ENCODE results near the gene IFRD2.
"Not testable (repeated sequence)": the region's sequence is repeated elsewhere in the genome, so short reads cannot be mapped to it uniquely, and the experiment has no call there.

Gene IFRD2

DNA sequence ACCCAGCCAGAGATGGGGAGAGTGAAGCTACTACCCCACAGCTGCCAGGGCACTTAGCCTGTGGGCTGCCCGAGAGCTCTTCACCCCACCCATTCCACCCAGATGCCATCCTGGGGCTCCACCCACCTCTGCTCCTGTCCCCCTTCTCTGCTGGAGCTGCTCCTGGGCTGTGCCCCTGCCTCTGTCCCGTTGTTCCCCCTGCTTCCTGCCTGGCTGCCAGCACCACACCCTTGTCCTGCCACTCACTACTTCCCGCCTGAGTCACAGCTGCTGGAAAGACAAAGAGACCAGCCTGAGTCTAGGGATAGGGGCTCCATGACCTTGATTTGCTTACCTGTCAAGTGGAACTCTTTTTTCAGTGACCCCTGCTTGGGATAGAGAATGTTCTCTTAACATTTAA lies 43.8 kb downstream of the IFRD2 start:
- DNase-seq (ENCODE audit: extremely low spot score): no peak
- ChIA-PET CTCF (interaction anchor here (5.5 to 12.7 kb wide), 2 partner anchors 10 to 17 kb away, joined by 152 to 276 read pairs; partner anchors contain the start of gene GNAI2), POLR2A (no interaction called here)
- TF ChIP-seq, protein P1, sequence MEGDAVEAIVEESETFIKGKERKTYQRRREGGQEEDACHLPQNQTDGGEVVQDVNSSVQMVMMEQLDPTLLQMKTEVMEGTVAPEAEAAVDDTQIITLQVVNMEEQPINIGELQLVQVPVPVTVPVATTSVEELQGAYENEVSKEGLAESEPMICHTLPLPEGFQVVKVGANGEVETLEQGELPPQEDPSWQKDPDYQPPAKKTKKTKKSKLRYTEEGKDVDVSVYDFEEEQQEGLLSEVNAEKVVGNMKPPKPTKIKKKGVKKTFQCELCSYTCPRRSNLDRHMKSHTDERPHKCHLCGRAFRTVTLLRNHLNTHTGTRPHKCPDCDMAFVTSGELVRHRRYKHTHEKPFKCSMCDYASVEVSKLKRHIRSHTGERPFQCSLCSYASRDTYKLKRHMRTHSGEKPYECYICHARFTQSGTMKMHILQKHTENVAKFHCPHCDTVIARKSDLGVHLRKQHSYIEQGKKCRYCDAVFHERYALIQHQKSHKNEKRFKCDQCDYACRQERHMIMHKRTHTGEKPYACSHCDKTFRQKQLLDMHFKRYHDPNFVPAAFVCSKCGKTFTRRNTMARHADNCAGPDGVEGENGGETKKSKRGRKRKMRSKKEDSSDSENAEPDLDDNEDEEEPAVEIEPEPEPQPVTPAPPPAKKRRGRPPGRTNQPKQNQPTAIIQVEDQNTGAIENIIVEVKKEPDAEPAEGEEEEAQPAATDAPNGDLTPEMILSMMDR (IDR thresholded peaks at IDR 0.05; ENCODE audit: control extremely low read depth, extremely low read depth, low read depth, missing control alignments): no peak

DNA sequence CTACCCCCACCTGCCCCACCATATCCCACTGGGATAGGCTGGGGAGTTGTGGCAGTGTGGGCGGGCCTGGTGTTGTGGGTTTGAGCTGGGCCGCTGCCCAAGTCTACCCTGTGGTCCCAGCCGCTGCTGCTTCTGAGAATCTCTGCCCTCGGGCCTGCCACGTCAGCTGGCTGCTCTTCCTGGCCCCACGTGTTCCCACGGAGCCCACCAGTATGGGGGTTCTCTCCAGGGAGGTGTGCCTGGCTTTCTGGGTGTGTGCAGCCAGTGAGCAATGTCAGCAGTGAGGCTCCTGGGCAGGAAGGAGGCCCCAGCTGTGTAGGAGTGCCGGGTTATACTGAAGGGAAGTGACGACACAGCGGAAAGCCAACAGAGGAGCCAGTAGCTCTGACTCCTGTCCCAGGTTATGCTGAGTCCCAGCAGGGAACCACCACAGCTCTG lies 45.7 kb downstream of the IFRD2 start:
- ChIA-PET POLR2A (interaction anchor here (0.6 to 1.1 kb wide), 3 partner anchors 11 to 38 kb away, joined by 3 to 9 read pairs (median 4); partner anchors contain the start of gene GNAI2), CTCF (interaction anchor here (0.7 to 12.7 kb wide), 38 partner anchors 12 to 1727 kb away, joined by 3 to 276 read pairs (median 4); partner anchors contain the start of genes ABHD14B, GNAI2, GNAT1 and HYAL2)
- peak; percentile 78 for DNase-seq (ENCODE audit: extremely low spot score)
- TF ChIP-seq, protein P1 (IDR thresholded peaks at IDR 0.05; ENCODE audit: control extremely low read depth, extremely low read depth, low read depth, missing control alignments): no peak

DNA sequence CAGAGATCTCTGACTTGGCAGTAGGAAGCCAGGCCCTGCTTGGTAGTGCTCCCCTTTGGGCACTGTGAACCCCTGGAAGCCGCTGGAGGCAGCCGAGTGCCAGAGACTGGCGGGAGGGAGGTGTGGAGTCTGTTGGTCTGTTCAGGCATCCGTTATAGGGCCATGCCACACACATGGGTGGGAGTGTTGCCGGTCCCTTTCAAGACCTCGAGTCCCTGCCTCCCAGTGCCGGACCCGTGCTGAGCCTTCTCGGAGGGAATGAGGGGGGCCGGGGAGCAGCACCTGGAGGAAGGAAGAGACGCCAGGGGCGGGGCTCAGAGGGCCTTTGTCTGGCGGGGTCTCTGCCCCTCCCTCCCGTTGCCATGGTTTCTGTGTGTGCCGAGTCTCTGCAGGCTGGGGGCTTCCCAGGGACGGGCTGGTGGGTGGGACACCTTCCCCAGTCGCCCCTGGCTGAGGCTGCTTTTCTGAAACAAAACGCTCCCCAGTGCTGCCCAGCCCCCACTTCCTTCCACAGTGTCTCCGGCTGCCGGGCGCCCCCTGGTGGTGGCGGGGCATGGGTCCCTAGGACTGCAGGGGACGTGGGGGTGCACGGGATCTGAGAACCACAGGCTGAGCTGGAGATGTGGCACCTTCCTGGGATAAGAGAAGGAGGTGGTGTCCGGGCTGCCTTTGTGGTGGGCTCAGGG lies 46.3 kb downstream of the IFRD2 start:
- DNase-seq (ENCODE audit: extremely low spot score): peak; percentile 87
- ChIA-PET CTCF (interaction anchor here (0.7 to 12.7 kb wide), 34 partner anchors 12 to 1728 kb away, joined by 3 to 276 read pairs (median 4); partner anchors contain the start of genes ABHD14B, GNAI2, GNAT1 and HYAL2), POLR2A (interaction anchor here (0.6 to 1.1 kb wide), 3 partner anchors 10 to 38 kb away, joined by 3 to 9 read pairs (median 4); partner anchors contain the start of gene GNAI2)
- TF ChIP-seq, protein P1 (IDR thresholded peaks at IDR 0.05; ENCODE audit: control extremely low read depth, extremely low read depth, low read depth, missing control alignments): peak; percentile 99

DNA sequence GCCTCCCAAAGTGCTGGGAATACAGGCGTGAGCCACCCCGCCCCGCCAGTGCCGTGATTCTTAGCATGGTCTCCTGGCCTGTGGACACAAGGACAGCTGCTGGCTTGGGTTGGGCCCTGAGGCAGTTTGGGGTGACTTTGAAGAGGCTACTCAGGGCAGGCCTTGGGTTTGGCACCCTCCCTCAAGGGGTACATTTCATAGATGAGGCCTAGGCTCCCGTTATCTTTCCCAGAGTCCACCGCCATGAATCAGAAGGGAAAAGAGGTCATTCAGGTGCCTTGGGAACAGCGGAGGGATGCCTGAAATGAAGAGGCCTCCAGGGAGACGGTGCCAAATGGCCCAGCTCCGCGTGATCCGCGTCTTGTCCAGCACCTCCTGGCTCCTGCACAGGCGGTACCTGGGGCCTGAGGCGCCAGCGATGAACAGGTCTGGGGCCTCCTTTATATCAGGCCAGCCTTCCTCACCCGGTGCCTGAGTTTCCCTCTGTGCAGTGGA lies 46.9 kb downstream of the IFRD2 start:
- ChIA-PET POLR2A (no interaction called here), CTCF (interaction anchor here (1.9 to 12.7 kb wide), 3 partner anchors 13 to 53 kb away, joined by 7 to 276 read pairs (median 70); partner anchors contain the start of gene GNAI2)
- TF ChIP-seq, protein P1 (IDR thresholded peaks at IDR 0.05; ENCODE audit: control extremely low read depth, extremely low read depth, low read depth, missing control alignments): no peak
- no peak for DNase-seq (ENCODE audit: extremely low spot score)

DNA sequence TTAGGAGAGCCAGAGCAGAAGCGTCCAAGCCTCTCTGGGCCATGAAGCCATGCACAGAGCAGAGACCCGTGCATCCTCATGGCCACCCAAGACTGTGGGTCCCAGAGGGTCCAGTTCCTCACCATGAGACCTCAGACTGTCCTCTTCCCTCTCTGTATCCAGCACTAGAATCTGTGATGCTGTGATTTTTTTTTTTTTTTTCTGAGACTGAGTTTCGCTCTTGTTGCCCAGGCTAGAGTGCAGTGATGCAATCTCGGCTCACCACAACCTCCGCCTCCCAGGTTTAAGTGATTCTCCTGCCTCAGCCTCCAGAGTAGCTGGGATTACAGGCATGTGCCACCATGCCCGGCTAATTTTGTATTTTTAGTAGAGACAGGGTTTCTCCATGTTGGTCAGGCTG lies 47.4 kb downstream of the IFRD2 start:
- DNase-seq (ENCODE audit: extremely low spot score); POLR2A ChIA-PET: not testable (repeated sequence)
- CTCF ChIA-PET: interaction anchor here (1.9 to 12.7 kb wide), 3 partner anchors 13 to 52 kb away, joined by 7 to 276 read pairs (median 70); partner anchors contain the start of gene GNAI2

DNA sequence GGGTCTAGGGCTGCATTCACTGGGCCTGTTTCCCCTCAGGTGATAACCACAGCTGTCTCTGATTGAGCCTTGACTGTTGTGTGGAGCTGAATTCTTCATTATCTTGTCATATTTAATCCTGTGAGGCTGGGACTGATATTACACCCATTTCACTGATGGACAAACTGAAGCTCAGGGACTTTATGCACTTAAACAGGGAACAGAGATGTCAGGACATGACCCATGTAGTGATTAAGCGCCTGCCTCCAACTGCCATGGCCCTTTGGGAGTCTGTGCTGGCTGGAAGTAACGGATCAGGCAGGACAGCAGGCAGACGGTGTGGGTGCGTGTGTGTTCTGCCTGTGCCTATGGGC lies 48.7 kb downstream of the IFRD2 start:
- CTCF ChIA-PET: interaction anchor here (0.9 to 12.7 kb wide), 7 partner anchors 12 to 51 kb away, joined by 3 to 276 read pairs (median 7); partner anchors contain the start of gene GNAI2
- POLR2A ChIA-PET: interaction anchor here (1.1 kb wide), 1 partner anchor 8 kb away, joined by 3 read pairs; no protein-coding TSS in a partner anchor
- DNase-seq (ENCODE audit: extremely low spot score): no peak
- TF ChIP-seq, protein P1 (IDR thresholded peaks at IDR 0.05; ENCODE audit: control extremely low read depth, extremely low read depth, low read depth, missing control alignments): no peak
